DMS114 treated with DMSO at 0.1 percent for 48 hours (cell line): Measurements from ENCODE around the gene SART3.
"Not testable (repeated sequence)": the region's sequence is repeated elsewhere in the genome, so short reads cannot be mapped to it uniquely, and the experiment has no call there.

Experiments used
- DNase-seq: peaks from one replicate; lab custom pipeline; 2025; ENCODE audit not compliant: unreplicated experiment; lab: John Stamatoyannopoulos, UW

Gene SART3

DNA sequence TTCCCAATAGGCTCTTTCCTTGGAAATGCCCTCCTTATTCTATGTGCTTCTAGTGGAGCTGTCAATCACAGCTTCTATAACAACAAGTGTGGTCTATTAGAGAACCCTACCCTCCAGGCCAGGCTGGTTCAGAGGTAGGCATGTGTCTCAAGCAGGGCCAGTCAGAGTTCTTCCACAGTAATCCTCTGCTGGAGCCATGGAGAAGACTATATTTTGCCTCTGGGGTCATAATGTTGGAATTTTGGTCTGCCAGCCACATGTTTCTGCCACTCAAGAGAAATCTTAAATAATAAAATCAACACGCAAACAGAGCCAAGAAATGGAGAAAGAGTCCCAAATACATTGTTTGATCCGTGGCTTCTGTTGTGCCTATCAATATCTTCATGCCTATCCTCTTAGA, 69.7 kb downstream of the SART3 start:
- no peak for DNase-seq

DNA sequence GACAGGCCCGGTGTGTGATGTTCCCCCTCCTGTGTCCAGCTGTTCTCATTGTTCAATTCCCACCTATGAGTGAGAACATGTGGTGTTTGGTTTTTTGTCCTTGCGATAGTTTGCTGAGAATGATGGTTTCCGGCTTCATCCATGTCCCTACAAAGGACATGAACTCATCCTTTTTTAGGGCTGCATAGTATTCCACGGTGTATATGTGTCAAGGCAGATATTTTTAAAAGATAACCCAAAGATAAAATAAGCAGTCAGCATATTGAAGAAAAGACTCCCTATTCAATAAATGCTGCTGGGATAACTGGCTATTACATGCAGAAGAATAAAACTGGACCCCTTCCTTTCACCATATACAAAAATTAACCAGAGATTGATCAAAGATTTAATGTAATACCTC, 73.9 kb downstream of the SART3 start:
- not testable (repeated sequence) for DNase-seq

DNA sequence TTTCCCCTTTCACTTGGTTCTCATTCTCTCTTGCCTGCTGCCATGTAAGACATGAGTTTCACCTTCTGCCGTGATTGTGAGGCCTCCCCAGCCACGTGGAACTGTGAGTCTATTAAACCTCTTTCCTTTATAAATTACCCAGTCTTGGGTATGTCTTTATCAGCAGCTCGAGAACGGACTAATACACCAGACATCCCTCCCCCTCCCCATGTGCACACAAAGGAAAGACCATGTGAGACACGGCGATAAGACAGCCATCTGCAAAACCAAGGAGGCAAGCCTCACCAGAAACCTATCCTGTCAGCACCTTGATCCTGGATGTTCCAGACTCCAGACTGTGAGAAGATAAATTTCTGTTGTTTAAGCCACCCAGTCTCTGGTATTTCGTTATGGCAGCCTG, 75.6 kb downstream of the SART3 start:
- not testable (repeated sequence) for DNase-seq

DNA sequence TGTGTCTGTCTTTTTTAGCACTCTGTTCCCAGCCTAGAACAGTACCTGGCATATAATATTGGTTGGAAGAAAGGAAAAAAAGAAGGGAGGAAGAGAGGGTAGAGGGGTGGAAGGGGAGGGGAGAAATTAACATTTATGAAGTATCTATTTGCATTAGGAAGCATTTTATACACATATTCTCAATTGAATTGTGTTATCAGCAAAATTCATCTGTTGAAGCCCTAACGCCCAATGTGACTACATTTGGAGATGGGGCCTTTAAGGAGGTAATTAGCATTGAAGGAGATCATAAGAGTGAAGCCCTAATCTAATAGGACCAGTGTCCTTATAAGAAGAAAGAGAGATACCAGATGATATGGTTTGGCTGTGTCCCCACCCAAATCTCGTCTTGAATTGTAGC, 76.1 kb downstream of the SART3 start:
- no peak for DNase-seq

DNA sequence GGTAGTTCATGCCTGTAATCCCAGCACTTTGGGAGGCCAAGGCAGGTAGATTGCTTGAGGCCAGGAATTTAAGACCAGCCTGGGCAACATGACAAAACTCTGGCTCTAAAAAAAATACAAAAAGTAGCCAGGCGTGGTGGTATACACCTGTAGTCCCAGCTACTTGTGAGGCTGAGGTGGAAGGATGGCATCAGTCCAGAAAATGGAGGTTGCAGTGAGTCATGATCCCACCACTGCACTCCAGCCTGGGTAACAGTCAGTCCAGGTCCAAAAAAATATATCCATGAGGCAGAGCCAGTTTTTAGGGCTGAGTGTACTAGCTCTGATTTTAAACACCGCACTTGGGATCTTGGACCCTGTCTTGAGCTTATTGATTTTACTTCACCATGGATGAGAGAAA, 76.5 kb downstream of the SART3 start:
- DNase-seq = no peak

DNA sequence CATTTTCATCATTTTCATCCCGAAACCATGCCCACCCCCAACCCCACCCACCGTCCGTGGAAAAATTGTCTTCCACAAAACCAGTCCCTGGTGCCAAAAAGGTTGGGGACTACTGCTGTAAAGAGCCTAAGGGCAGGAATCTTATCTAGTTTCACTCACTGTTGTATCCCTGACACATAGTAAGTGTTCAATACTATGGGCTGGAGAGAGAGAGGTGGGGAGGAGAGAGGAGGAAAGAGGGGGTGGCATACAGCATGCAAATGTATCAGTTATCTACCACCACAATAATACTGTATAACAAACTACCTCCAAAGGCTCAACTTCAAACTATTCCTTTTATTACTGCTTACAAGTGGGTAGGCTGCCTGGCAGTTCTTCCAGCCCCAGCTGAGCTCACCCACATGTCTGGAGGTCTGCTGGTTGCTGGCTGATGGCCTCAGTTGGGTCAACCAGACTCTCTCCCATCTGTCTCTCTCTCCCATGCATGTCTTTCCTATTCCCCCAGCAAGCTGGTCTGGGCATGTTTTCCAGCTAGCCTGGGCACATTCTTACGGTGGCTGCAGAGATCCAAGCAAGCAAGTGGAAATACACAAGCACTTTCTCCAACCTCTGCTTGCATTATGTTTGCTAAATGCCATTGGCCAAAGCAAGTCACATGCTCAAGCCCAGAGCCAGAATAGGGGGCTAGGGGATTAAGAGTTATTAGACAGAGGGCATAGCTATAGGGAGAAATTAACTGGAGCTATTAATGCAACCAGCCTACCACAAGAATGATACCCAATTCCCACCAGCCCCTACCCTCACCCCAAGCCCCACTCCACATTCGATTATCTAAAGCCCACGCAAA, 77.5 kb downstream of the SART3 start:
- no peak for DNase-seq

DNA sequence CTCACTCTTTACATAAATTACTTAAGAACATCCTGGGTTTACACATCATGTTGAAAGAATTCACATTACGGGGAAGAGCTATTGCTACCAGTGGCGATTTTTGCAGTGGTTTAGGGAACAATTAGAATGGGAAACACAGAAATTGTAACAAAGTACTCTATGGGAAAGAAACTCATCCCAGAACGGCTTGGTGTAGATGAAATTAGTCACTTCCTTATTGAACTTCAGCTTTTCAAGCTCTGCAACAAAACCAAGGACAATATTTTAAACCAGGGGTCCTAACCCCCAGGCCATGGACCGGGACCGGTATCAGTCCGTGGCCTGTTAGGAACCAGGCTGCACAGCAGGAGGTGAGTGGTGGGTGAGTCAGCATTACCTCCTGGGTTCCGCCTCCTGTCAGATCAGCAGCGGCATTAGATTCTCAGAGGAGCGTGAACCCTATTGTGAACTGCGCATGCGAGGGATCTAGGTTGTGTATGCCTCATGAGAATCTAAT, 78.2 kb downstream of the SART3 start:
- no peak for DNase-seq

DNA sequence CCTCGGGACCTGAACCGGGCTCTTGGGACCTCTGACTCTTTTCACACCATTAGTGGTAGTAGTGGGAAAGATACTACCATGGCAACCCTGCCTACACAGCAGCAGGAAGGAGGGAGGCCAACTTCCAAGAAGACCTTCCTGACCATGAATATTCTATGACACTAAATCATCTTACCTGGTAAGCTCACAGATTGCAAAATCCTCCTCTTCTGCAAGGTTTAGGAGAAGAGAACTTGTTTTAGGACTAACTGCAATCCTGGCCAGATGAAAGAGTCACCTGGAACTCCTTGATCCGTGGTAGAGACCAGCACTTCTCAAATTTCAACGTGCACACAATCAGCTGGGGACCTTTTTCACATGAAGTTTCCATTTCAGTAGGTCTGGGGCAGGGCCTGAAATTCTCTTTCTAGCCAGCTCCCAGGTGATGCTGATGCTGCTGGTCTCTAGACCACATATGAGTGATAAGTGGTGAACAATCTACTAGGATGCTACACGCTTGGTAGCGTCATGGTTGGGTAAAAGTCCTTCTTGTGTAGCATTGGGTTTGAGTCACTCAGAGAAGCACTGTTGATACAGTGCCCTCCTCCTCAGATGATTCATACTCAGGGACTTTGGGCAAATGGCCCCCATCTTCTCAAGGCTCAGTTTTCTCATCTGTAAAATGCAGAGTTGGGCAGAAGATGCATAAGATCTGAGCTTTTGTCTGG, 81.5 kb downstream of the SART3 start:
- no peak for DNase-seq

DNA sequence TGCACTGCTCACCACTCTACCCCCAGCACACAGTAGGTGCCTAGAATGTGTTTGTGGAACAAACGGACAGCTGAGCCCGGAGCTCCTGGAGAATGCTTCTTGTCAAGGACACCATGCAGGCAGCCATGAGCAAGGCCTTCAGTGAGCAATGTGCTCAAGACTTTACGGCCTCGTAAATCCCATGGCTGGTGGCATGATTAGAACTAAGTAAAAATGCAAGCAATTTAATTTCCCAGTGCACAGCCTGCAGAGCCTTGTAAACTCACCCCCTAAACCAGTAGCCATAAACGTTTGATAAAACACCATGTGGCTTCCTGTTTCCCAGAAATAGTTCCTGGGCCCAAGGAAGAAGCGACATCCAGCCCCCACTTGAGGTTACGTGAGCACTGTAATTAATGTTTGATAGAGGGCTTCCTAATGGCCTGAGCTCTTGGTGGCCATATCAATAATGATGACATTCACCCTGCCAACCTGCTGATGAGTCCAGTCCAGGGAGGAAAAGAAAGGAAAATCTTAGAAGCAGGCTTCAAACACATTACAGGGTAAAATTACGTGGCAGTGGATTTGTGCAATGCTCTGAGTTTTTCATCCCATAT, 82.3 kb downstream of the SART3 start:
- DNase-seq = no peak

DNA sequence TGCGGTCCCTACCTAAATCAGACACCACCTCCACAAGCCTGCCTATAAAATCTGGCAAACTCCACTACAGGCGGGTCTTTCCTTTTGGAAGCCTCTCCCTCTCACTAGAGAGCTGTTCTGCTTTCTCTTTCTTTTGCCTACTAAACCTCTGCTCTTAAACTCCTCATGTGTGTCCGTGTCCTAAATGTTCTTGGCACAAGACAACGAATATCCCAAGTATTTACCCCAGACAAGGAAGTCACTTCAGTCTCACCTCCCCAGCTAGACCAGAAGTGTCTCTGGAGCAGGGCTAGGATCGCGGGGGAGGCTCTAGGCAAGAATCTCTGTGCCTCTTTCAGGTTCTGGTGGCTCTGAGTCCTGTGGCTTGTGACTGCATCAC, 83.1 kb downstream of the SART3 start:
- no peak for DNase-seq

DNA sequence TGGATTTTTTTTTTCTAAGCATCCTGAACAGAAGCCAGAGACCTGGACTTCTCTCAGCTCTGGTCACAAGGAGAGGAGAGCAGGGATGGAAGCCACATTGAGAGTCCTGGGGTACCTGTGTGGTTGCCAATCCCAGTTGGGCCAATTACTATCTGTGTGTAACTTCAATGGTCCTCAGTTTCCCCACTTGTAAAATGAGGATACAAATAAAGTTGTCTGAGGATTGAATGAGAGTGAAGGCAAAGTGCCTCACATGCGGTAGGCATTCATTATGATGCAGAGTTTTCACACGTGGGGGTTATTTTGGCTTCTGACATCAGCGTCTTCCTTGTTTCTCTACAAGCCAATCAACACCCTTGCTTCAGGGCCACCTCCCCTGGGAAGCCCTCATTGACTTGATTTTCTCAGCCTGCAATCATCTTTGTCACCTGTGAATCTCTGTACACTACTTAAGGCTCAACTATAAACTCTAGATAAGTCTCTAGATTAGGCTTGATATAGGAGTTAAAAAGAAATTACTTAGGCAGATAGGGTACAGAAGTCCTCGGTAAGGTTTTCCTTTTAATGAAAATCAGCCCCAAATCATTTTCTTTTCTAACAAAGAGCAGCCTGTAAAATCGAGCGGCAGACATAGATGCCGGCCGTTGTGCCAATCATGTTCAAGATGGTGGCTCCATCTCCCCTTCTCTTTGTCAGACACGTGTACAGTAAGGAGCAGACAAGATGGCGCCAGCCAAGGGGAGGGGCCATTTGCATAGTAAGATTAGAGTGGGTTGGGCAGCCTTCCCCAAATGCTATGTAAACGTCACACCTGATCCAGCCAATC, 83.7 kb downstream of the SART3 start:
- no peak for DNase-seq

DNA sequence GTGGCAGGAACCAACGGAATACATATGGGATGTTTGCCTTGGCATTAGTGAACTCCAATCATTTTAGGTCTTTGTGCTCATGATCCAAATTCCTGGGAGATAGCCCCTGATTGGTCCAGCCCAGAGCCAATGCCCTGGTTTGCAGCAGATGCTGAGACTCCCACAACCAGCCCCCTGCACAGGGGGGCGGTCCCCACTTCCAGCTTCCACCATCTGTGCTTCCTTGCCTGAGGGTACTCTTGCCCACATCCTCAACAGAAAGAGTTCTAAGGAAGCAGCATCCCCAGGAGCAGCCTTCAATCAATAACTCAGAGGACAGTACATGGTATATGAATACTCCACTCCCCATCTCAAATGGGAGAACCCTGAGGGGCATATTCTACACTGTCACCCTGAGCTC, 85.6 kb downstream of the SART3 start:
- DNase-seq = no peak

DNA sequence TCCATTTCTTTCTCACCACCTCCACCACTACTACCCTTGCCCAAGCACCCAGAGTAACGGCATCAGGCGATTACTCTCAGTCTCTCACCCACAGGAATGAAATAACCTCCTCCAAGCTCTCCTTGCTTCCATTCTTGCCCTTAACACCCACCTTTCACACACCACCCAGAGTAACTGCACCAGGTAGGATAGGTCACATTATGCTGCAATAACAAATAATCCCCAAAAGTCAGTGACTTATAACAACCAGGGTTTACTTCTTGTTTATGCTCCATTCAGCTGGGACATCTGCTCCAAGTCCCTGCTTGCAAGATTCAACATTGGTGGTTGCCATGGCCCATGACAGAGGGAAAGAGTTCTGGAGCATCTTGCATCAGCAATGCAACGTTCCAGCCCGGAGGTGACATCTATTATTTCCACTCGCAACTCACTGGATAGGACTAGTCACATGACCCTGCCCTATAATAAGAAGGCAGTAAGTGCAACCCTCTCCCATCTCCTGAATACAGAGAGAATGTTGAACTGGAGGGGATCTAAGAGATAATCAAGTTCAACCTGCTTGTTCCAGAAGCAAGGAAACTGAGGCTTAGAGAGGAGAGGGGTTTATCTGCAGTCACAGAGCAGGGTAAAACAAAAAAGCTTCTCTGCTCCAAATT, 87.4 kb downstream of the SART3 start:
- DNase-seq = no peak
